Superior temporal gyrus (tissue), 1 donor: ENCODE results near the gene FAR2.
"Not testable (repeated sequence)": the region's sequence is repeated elsewhere in the genome, so short reads cannot be mapped to it uniquely, and the experiment has no call there.

Experiments used
- DNase-seq: peaks from one replicate; pipeline ENCODE4 v3.0.0-alpha.2; 2016; ENCODE audit errors: extremely low spot score

Gene FAR2

DNA sequence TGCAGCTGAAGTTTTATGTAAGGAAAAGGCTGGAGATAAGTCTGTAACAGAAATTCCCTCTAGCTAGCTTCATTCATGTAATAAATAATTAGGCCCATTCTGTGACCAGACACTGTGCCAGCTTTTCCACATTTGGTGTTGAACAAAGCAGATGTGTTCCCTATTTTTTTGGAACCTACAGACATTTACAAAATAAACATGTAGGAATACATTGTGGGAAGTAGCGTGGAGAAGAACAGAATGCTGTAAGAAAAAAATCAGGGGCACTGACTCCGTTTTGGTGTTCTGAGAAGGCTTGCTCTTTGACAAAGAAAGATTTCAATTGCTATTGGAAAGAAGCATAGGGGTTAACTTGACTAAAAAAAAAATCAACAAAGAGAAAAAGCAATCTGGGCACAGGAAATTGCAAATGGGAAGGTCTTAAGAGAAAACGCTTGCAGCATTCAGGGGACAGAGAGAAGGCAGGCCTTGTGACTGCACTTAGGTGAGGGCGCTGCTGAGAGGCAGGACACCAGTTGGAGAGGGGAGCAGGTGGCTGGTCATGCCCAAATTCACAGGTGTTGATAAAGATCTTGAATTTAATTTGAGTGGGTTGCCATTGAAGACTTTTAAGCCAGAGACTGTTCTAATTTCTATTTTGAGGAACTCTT lies 4.0 kb downstream of the FAR2 start:
- peak; percentile 69 for DNase-seq

DNA sequence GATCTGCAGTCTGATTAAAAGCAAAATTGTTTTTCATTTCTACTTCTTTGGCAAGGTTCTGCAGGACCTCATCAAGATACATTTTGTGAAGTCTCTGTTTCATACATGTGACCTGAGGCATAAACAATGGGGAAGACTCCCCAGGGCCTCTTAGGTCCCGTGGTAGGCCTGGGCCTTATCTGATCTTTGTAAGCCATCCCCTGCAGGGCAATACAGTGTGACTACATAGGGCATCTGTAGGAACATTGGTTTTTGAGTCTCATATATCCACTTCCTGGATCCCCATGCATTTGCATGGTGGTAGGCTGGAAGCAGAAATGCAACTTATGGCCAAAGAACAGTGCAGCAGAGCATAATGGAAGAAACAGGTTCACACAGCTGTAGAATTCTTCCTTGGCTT lies 6.0 kb downstream of the FAR2 start:
- DNase-seq: no peak

DNA sequence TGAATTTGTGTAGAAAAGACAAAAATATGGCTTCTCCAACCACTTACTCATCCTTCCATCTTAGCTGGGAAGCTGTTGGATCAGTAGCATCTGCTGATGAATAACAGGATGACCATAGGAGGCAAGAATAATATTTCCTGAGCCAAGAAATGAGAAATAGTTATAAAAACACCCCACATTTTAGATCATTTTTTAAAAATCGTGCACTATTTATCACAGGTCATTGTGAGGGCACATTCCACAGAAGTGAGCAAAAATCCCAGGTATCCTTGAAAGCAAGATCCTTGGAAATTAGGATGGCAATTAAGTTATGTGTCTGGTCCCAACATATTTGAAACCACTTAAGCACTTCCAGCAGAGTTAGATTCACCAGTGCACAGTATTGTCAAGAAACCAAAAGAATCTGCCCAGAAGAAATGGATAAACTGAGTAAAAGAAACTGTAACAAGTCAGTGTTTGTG lies 8.4 kb downstream of the FAR2 start:
- no peak for DNase-seq

DNA sequence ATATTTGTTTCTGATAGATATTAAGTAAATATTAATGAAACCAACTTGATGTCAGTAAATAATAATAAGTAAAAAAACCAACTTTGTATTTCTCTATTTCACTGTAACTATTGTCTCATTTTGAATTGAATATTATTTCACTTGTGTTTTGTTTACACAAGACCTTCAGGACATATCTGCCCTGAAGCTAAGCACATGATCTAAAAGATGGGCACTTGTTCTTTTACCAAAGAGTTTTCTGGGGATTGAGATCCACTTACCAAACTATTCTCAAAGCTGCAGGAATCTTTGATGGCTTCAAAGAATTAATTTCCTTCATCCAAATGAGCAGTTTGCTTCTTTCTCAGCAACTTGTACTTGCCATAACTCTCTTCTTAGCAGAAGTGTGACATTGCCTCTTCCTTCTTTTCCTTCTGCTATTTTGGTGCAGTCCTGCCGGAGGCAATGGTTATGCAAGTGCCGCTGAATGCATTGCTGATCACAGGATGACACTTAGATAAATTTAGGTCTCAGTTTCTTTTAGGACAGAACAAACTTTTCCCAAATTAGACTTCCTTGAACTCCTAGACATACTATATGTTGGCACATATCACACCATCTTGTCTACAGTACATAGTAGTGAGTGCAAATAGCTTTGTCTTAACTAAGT lies 9.2 kb downstream of the FAR2 start:
- DNase-seq: peak; percentile 88

DNA sequence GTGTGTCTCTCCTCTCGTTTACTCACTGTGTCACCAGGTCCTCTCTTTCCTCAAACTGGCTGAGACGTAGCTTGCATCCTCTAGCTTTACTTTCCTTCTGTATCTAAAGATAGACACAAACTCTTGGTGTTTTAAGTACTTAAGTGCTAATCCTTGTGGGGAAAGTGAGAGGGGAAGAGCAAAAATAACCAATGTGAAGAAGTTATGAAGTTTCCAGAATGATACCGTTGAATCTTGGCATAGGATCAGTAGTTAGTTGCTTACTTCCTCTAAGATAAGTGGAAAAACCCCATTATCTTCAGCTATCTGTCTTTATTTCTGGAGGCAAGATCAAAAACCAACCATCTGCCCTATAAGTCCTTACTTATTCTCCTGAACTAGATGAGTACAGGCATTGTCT lies 10.6 kb downstream of the FAR2 start:
- peak; percentile 65 for DNase-seq

DNA sequence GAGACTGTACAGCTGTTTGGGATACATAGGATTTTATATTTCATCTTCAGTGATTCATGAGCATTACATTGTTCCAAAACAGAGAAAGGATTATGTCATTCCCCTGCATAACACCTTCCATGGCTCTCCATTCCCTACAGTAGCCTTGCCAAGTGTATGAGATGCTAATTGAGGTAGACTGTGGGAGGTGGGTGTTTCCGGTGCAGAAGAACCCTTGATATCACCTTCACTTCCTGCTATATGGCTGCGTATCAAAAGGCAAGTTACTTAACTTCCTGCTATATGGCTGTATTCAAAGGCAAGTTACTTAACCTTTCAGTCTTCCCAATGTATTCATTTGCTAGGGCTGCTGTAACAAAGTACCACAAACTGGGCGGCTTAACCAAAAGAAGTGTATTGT lies 11.2 kb downstream of the FAR2 start:
- DNase-seq: no peak

DNA sequence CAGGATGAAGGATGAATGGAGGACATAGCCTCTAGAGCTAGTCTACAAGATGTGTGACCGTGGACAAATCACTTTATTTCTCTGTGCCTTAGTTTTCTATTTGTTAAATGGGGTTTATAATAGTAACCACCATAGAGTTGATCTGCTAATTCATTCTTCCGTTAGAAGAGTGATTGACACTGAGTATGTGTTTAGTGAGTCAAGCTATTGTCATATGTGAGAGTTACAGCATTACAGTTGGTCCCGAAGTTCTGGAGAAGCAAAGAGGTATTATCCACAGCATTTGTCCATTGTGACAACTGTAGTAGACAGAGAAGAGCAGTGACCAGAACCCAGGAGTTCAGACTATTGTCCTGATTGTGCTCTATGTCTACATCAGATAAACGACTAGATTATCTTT lies 14.1 kb downstream of the FAR2 start:
- DNase-seq: no peak

DNA sequence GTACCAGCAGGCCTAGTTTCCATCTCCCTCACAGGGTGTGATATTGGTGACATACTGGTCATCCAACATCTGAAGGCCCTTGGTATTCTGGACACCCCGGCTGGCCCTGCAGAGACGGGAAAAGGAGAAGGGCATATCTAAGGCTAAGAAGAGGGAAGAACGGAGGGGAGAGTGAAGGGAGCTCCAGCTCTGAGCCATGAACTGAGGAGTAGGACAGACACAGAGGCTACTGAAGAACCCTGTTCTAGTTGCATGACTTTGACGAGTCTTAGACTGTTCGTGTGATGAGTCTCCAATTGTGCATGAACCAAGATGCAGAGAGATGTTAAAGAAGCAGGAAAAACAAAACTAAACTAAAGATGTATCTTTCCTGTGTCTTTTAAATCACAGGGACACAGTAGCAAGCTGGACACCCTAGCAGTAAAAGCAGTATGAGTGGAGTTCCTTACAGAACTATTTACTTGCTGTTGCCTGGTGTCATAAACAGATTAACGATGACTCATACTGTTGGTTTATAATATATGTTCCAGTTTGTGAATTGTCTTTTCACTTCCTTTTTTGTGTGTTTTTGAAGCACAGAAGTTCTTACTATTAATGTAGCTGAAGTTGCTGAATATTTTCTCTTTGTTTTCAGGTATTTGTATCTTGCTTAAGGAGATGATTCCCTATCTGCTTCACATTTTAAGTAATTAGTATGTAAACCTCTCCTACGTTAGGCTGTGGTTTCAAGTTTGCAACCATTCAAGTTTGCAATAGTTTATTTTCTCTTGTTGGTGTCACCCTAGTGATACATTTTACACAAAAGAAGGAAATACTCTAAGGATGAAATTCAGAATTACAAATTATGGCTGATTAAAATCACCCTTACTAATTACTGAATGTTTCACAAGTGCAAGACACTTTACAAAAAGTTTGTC lies 15.7 kb downstream of the FAR2 start:
- no peak for DNase-seq

DNA sequence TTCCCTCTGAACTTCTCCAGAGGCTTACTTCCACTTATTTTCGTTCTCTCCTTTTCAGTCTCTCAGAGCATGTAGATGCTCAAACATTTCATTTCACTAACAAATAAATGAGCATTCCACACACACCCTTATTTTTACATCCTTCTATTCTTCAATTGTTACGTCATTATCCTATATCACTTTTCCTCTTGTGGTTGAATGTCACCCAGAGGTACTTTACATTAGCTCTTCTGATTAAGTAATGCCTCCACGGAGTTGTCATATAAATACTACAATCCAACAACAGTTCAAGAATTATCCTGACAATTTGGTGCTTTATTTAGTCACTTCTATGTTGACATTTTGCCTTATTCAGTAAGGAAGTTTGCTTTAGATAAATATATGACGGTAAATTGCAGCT lies 18.4 kb downstream of the FAR2 start:
- no peak for DNase-seq

DNA sequence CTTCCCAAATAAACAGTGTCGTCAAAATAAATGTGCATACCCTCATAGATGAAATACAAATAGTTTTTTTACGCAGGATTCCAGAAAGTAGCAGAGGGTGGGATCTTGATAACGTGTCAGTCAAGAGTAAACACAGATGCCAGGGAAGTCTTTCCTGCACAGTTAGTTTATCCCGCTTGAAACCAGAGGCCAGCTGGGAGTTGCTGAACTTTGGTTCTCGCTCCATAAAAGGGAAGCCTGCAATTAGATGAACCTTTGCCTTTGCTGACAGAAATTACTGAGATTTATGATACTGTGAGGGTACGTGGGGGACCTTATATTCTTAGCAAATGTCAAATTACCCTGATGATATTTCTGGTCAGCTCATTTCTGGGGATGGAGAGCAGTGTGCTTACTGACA lies 18.9 kb downstream of the FAR2 start:
- no peak for DNase-seq

DNA sequence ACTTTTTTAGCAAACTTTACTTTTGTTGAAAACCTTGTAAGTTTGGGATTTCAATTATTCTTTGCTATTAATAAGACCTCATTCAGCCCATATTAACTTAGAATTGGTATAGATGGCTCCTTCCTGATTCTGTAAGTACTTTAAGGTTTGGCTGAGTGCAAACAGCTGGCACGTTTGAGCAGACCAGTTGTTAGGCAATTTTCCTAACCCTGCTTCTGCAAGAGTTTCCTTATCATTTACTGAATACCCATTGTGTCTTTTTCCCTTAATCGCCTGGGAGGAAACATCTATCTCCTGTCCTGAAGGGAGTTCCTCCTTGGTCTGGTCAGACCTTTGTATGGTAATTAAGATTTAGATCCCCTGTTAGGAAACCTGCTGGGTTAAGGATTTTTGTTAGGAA lies 20.9 kb downstream of the FAR2 start:
- not testable (repeated sequence) for DNase-seq

DNA sequence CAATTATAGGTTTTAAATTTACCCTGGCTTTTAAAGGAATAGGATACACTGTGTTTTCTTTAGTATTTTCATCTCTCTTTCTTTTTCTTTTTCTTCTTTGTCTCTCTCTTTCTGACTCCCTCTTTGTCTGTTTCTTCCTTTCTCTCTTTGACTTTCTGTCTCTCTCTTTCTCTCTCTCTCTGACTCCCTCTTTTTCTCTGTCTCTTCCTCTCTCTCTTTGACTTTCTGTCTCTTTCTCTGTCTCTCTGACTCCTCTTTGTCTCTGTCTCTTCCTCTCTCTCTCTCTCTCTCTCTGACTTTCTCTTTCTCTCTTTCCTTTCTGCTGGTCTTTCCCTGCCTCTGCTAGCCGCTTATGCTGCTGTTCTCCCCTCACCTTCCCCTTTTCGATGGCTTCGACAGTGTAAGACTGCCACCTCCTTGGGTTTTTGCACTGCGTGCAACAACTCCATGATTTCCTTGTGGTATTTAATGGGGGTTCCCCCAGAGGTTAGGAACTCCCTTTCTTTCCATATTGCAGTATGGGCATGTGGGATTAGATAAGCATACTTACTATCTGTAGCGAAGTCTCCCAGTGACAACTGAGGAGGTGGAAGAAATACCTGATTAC lies 21.5 kb downstream of the FAR2 start:
- DNase-seq: not testable (repeated sequence)

DNA sequence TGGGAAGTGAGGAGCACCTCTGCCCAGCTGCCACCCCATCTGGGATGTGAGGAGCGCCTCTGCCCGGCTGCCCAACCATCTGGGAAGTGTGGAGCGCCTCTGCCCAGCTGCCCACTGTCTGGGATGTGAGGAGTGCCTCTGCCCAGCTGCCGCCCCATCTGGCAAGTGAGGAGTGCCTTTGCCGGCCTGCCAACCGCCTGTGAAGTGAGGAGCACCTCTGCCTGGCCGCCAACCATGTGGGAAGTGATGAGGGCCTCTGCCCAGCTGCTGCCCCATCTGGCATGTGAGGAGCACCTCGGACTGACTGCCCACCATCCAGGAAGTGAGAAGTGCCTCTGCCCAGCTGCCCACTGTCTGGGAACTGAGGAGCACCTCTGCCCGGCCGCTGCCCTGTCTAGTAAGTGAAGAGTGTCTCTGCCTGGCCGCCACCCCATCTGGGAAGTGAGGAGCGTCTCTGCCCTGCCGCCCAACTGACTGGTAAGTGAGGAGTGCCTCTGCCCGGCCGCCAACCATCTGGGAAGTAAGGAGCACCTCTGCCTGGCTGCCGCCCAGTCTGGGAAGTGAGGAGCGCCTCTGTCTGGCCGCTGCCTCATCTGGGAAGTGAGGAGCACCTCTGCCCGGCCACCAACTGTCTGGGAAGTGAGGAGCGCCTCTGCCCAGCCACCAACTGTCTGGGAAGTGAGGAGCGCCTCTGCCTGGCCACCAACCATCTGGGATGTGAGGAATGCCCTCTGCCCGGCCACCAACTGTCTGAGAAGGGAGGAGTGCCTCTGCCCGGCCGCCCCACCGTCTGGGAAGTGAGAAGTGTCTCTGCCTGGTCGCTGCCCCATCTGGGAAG lies 22.6 kb downstream of the FAR2 start:
- no peak for DNase-seq

DNA sequence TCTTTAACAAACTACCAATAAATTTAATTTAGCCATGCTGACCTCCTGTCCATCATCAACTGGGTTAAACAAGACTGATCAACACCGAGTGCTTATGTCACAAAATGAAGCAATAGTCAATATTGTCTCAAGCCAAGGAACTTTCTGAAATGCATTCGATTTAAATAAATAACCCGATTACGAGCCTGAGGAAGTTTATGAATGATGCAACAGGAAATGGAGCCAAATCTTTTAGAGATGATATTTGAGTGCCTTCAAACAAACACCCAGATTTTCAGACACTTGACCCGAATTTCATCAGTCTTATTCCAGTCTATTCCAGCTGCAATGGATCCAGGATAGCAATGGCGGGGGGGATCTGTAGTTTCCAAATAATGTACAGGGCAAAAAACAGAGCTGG lies 27.9 kb downstream of the FAR2 start:
- DNase-seq: no peak

DNA sequence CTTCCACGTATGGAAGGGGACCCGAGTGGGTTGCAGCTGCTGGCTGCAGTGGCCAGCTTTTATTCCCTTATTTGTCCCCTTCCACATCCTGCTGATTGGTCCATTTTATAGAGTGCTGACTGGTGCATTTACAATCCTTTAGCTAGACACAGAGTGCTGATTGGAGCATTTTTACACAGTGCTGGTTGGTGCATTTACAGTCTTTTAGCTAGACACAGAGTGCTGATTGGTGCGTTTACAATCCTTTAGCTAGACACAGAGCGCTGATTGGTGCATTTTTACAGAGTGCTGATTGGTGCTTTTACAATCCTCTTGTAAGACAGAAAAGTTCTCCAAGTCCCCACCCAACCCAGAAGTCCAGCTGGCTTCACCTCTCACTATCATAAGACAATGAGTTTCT lies 33.2 kb downstream of the FAR2 start:
- not testable (repeated sequence) for DNase-seq

DNA sequence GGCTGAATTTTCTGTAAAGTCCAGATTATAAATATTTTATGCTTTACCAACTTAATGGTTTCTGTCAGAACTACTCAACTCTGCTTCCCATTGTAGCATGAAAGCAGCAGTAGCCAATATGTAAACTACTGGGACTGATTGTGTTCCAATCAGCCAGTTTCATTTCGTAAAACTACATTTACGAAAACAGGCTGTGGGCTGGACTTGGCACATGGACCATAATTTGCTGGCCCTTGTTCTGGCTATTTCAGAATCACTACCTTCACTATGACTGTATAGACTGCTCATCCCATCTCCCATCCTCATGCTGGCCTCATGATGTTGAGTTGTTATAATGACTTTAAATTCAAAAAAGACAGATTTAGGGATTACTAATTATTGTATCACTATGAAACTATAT lies 38.7 kb downstream of the FAR2 start:
- no peak for DNase-seq

DNA sequence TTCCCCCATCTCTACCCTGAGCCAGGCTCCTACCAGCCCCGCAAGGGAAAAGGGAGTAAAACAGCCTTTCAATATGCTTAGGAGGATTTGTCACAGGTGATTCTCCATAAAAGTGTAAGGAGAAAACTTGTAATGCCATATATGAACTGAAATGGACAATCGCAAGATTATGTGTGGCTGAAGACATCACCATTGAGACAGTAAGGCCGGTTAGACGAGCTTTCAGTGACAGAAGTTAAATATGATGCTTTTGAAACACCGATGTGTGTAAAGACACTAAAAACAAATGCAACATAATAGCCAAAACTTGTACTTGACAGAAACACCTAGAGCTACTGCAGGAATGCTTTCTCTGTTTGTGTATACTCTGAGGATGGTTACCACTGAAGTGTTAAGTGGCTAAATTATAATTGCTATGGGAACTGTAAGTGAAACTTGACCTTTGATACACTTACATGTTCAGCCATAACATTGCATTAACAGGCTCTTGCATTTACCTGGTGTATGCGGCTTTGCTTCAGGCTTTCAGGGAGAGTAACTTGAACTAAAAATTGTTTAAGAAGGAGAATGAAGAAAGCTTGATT lies 42.3 kb downstream of the FAR2 start:
- no peak for DNase-seq

DNA sequence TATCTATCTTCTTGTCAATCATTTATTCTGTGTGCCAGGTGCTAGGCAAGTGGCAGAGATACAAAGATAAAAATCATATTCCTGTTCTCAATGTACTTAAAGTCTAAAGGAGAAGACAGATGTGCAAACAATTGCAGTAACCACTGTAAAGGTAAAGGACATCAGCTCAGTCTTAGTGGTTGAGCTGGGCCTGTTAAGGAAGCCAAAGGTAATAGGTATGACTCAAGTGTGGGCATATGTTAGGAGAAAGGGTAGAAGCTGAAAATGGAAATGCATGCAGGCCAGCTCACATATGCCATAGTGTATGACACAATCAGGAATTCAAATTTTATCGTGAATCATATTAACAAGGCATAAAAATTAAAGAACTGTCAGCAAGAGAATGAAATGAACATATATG lies 49.8 kb downstream of the FAR2 start:
- DNase-seq: no peak

DNA sequence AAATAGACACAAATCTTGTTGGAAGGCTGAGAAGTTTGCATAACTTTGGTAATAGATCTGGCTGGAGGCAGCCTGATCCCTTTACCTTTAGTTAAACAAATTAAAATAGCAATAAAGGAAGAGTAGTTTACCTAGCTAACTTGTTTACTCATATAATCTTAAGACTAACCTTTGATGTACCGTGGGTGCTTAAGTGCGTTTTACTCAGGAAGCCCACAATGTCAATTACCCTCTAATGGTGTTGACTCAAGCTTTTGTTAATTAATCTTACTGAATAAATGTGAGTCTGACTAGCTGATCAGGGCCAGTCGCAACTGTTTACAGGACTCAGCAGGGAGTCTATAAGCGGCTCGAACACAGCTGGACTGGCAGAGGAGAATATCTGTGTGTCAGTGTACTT lies 51.5 kb downstream of the FAR2 start:
- DNase-seq: no peak

DNA sequence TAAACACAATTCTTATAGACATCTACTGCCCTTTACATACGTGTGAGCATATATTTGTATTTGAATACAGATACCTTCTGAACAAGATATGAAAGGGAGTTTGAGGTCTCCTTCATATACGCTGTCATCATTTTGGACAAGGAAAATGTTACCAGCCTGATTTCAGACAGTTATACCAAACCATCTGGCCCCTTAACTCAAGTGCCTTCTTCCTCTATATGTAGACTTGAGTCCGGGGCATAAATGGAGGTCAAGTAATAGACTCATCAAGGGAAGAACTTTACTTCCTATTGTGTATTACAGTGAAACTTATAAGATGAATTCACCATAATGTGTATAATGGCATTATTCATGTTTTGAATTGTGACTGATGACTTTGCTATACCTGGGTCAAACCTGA lies 52.2 kb downstream of the FAR2 start:
- DNase-seq: no peak

DNA sequence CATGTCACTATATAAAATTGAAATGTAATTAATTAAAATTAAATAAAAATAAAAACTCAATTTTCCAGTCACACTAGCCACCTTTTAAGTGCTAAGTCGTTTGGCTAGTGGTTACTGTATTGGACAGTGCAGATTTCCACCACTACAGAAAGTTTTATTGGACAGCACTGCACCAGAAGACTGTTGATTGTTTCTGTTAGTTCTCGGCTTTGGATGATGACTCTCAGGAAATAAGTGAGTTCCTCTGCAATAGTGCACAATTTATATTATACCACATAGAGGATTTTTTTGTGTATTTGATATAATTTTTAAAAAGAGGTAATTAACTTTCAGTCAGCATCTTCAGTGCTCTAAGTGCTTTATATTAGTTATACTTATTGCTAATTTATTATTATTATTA lies 52.7 kb downstream of the FAR2 start:
- no peak for DNase-seq
